HG03575 (cell line): Measurements from ENCODE around the gene STK38.

Source experiments
- ATAC-seq: cut with Tn5 transposase; IDR thresholded peaks from one replicate; pipeline ENCODE4 v1.9.1; 2021; ENCODE audit not compliant: unreplicated experiment, insufficient number of reproducible peaks, low FRiP score; ENCODE audit errors: extremely low read depth

Gene STK38

GRCh38 chr6:36571122-36572043, 24.1 kb upstream of the STK38 start:
- ATAC-seq, result no peak

- no peak for ATAC-seq
Measured at GRCh38 chr6:36570264-36570663, 23.0 kb upstream of the STK38 start.

- no peak for ATAC-seq
Measured at GRCh38 chr6:36566418-36566905, 19.2 kb upstream of the STK38 start.

GRCh38 chr6:36563928-36564284, 16.6 kb upstream of the STK38 start:
- no peak for ATAC-seq

GRCh38 chr6:36563237-36563927, 16.1 kb upstream of the STK38 start:
- no peak for ATAC-seq

- no peak for ATAC-seq
Measured at GRCh38 chr6:36560822-36561221, 13.5 kb upstream of the STK38 start.

- ATAC-seq, result no peak
Measured at GRCh38 chr6:36559011-36559793, 11.9 kb upstream of the STK38 start.

GRCh38 chr6:36556281-36556680, 9.0 kb upstream of the STK38 start:
- ATAC-seq, result no peak

GRCh38 chr6:36555750-36556252, 8.5 kb upstream of the STK38 start:
- no peak for ATAC-seq

GRCh38 chr6:36550473-36551000, 3.3 kb upstream of the STK38 start:
- ATAC-seq, result no peak

GRCh38 chr6:36548401-36548743, 1.1 kb upstream of the STK38 start:
- ATAC-seq, result no peak

GRCh38 chr6:36547646-36548400, 544 bp upstream of the STK38 start:
- no peak for ATAC-seq

GRCh38 chr6:36546308-36546919, 865 bp downstream of the STK38 start:
- no peak for ATAC-seq

- ATAC-seq, result no peak
Measured at GRCh38 chr6:36545767-36546307, 1.4 kb downstream of the STK38 start.

GRCh38 chr6:36544228-36544627, 3.1 kb downstream of the STK38 start:
- no peak for ATAC-seq

- ATAC-seq, result no peak
Measured at GRCh38 chr6:36542041-36542440, 5.2 kb downstream of the STK38 start.

GRCh38 chr6:36539814-36540568, 7.3 kb downstream of the STK38 start:
- ATAC-seq, result no peak
